HG03025 (cell line): Measurements from ENCODE around the gene CTAG1A.
"Not testable (repeated sequence)": the region's sequence is repeated elsewhere in the genome, so short reads cannot be mapped to it uniquely, and the experiment has no call there.

Source experiments
- ATAC-seq: cut with Tn5 transposase; IDR thresholded peaks from one replicate; pipeline ENCODE4 v1.9.1; 2021; ENCODE audit warnings: mild to moderate bottlenecking, moderate library complexity; ENCODE audit not compliant: unreplicated experiment, low FRiP score

Gene CTAG1A

DNA sequence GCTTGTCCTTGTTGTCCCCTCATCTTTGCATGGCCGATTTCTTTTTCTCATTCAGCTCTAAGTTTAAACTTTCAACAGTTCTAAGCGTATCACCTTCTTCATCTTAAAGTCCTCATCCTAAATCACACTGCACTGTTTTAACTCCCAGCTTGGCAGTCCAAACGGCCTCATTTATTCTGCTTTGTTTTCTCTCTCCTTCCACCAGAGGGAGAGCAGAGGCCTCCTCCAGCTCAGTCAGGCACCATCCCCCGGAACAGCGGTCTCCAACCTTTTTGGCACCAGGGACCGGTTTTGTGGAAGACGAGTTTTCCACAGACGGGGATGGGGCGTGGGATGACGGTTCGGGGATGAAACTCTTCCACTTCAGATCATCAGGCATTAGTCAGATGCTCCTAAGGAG, 14.6 kb upstream of the CTAG1A start:
- not testable (repeated sequence) for ATAC-seq

DNA sequence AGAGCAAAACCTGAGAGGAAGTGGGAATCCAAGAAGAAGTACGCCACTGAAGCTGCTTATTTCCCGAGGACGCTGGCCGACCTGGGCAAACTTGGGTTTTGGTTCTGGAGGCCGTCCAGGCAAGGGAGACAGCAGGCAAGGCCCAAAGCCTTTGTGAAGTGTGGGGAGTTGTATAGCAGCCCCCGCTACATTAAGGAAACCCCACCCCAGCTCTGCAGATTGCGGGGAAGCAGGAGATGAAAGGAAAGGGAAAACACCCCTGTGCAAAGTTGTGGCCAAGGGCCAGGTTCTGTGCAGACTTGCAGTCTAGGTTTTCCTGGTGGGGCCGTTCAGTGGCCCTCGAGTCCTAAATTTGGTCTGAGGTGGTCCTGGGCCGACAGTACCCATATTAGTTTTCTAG, 11.9 kb upstream of the CTAG1A start:
- not testable (repeated sequence) for ATAC-seq

DNA sequence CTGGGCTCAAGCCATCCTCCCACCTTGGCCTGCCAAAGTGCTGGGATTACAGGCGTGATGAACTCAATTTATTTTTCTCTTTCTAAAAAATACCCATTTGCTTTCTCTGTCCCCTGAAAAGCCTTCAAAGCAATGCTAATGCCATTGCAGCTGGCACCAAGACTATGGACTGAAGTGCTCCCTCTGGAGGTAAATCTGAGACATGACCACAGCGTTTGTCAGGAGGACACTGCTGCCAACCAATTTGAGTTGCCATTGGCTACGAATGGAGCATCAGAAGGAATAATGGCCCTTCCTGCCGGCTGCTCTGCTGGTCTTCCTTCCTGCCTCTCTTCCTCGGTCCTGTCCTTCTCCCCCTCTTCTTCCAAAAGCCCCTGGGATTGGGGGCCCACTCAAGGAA, 9.9 kb upstream of the CTAG1A start:
- not testable (repeated sequence) for ATAC-seq

DNA sequence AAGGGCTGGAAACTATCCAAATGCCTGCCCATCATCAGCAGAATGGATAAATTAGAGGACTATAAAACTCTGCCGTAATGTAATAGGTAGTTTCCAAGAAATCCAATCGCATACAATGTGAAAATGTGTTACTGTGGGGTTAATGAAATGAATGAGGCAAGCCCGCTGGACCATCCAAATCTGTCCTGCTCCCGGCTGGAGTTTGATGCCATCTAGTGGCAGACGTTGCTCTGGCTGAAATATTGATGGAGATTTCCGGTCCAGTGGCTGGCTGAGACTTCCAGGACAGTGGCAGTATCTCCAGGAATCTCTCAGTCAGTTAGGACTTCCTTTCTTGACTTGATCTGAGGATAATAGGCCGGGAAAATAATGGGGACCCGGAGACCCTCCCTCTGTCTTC, 1.9 kb upstream of the CTAG1A start:
- ATAC-seq, result not testable (repeated sequence)

DNA sequence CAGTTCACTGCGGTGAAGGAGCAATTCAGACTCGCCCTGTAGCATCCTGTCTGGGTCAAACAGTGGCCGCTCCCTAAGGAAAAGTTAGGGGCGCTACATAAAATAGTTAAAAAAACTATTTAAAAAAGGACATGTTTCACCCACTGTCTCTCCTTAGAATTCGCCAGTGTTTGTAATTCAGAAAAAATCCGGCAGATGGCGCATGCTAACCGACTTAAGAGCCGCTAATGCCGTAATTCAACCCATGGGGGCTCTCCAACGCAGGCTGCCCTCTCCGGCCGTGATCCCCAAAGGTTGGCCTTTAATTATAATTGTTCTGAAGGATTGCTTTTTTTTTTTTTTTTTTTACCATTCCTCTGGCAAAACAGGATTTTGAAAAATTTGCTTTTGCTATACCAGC, 5.5 kb downstream of the CTAG1A start:
- ATAC-seq, result not testable (repeated sequence)

DNA sequence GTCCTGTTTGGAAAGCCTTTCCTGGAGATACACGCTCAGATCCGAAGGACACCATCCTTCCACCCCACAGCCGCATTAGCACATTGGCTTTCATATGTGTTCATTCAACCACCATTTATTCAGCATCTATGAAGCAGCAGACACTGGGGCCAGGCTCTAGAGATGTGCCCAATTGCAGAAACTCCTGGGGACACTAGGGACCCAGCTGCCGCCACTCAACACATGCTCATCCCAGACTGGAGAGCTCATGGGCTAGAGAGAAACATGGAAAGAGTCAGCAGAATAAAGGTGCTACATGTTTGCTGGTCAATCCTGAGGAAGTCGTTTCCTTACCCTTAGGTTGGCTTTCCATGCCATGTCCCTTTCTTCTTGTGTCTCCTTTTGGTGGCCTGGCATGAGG, 7.6 kb downstream of the CTAG1A start:
- ATAC-seq, result no peak

DNA sequence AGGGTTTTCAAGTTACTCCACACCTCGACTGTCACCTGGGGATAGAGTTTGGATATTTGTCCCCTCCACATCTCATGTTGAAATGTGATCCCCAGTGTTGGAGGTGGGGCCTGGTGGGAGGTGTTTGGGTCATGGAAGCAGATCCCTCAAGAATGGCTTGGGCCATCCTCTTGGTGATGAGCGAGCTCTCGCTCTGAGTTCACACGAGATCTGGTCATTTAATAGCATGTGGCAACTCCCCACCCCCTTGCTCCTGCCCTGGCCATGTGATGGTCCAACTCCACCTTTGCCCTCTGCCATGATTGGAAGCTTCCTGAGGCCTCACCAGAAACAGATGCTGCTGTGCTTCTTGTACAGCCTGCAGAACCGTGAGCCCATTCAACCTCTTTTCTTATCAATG, 8.3 kb downstream of the CTAG1A start:
- no peak for ATAC-seq

DNA sequence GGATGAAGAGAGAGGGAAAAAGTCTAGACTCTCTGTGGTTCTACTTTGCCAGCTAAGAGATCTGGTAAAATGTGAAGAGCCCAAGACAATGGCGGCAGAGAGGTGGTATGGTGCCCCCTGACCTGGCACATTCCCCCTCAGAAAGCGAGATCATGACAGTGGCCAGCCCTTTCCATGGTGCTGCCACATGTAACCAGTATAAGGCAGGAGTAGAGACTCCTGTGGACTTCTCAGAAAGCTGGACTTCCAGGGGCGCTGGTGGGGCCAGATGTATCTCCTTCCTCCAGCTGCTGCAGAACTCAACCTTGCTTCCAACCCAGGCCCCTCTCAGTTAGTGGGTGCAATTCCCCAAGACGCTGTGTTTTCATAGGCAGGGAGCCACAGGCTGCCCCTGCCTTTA, 9.6 kb downstream of the CTAG1A start:
- ATAC-seq, result no peak

DNA sequence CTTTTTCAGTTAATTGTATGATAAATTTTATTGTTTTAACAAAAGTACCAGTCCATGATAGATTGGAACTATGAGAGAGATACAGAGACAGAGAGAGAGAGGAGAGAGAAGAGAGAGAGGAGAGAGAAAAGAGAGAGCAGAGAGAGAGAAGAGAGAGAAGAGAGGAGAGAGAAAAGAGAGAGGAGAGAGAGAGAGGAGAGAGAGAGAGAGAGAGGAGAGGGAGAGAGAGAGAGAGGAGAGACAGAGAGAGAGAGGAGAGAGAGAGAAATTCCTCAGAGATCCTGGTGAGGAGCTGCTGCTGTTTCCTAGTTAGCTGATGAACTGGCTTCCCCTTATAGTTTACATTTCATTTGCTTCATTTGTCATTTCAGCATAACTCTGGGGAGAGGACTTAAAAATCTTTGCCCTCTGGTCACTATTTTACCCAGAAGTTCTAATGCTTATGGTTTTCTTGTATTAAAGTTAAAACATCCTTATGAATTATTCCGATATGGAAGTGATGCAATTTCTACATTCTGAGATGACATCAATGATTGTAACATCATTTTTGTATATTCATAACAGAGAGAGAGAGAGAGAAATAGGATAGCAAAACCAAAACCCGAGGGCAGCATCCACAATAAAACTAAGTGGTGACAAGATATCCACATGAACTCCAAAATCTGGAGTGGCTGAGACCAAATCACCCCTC, 10.8 kb downstream of the CTAG1A start:
- ATAC-seq, result no peak

DNA sequence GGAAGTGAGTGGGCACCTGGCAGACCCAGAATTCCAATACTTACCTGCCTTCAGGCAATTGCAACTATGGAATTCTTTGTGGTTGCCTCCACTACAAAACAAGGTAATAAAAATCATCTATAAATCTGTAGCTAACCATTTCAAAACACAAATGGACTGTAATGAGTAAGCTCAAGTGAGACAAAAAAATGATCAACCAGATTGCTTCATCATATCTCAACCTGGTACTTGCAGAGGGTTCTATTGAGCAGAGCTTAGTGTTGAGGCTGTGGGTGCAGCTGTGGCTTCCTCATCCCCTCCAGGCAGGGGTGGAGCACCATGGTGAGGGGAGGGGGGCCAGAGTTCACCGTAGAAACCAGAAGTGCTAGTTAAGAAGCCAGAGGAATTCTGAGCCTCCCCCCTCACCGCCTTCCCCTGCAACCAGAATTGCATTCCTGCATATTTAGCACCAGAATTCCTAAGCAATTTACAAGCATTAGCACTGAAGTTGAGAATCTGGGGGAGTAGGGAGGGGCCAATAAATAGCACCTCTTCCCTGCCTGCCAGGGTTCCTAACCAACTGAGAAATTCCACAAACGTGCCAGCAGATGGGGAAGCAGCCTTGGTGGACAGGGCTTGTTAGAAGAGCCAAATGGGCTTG, 11.5 kb downstream of the CTAG1A start:
- no peak for ATAC-seq

DNA sequence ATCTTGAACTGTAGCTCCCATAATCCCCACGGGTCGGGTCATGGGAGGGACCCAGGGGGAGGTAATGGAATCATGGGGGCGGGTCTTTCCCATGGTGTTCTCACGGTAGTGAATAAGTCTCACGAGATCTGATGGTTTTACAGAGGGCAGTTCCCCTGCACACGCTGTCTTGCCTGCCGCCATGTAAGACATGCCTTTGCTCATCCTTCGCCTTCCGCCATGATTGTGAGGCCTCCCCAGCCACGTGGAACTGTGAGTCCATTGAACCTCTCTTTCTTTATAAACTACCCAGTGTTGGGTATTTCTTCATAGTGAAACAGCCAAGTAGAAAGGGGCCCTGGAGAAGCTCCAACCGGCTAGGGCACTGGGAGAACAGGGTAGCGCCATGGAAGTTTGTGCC, 12.3 kb downstream of the CTAG1A start:
- ATAC-seq, result no peak

DNA sequence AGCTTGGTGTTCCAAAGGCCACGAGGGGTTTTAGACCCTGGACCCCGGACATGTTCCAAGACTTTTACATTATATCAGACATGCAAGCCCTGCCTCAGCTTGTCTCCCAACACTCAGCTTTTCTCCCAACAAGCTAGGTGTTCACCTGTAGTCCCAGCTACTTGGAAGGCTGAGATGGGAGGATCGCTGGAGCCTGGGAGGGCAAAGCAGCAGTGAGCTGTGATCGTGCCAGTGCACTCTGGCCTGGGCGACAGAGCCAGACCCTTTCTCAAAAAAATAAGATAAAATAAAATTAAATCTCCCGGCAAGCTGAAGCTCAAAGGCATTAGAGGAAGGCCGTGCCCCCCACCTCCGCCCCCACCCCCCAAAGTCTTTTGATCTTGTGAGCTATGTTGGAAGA, 13.7 kb downstream of the CTAG1A start:
- ATAC-seq, result no peak

DNA sequence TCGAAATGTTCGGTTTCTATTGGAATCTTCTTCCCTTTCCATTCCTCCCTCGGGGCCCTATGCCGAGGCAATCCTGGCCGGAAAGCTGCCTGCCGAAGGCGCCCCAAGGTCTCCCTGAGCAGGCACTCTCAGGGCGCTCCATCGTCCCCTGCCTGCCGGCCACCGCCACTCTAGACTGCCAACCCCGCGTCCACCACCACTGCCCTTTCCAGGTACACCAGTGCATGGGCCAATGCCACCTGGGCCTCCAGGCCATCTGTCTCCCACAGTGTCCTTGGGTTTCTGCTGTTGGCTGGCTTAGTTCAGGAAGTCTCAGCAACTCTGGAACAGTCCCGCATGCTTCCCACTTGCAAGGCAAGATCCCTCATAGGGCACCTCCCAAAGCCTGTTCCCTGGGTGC, 14.6 kb downstream of the CTAG1A start:
- no peak for ATAC-seq

DNA sequence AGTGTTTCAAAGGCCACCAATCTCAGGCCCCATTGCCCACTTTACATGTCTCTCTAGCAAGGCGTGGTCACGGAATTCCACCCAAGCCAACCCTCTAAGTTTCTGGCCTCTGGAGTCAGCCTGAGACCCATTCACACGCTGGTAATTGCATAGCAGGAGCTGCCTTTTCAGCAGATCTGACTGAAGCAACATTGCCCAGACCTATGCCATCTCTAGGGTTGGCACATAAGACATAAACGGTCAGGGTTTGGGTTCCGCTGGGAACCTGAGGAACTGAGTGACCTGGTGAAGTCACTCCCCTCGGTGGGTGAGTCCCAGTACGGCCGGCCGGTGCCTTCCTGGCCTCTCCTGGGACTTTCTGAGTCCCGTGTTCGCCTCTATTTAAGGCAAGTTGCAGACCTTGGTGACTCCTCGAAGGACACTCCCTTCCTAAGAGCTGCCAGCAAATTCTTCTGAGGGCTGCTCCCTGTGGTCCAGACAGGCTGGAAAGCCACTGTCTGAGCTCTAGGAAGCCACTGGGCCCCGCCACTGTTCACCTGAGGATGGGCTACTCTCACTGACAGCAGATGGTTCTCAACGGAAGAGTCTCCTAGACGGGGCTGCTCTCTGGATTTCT, 15.9 kb downstream of the CTAG1A start:
- ATAC-seq, result no peak

DNA sequence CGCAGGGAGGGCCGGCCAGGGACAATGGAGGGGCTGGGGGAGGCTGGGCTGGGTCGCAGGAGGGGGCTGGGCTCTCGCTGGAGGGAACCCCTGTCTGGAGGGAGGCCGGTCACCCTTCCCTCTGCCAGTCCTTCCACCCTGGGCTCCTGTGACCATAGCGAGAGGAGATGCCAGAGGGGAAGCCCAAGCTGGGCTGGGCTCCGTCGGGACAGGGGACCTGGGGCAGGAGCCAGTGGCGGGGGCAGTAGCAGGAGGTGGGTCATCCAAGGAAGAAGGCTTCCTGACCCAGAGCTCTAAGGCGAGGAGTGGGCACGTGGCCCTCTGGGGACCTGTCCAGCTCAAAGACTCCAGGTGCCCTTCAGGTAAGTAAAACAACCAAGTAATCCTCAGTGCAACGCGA, 17.3 kb downstream of the CTAG1A start:
- ATAC-seq, result no peak

DNA sequence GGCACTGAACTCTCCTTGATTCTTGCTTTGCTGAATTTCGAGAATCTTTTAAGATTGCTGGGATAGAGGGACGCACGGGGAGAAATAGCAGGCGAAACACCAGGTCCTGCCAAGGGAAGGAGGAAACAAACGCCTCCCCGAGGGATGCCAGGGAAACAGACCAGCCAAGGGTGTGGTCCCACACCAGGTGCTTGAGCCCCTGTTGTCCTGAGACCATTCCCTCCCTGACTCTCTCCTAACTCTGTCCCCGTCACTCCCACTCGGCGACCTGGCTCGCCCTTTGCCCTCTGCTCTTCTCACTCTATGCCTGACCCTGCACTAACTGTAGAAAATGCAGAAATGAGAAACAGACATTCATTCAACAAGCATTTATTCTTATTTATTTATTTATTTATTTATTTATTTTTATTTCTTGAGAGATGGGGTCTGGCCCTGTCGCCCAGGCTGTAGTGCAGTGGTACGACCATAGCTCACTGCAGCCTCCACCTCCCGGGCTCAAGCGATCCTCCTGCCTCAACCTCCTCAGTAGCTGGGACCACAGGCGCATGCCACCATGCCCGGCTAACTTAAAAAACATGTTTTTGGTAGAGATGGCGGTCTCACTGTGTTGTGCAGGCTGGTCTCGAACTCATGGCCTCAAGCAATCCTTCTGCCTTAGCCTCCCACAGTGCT, 18.0 kb downstream of the CTAG1A start:
- no peak for ATAC-seq

DNA sequence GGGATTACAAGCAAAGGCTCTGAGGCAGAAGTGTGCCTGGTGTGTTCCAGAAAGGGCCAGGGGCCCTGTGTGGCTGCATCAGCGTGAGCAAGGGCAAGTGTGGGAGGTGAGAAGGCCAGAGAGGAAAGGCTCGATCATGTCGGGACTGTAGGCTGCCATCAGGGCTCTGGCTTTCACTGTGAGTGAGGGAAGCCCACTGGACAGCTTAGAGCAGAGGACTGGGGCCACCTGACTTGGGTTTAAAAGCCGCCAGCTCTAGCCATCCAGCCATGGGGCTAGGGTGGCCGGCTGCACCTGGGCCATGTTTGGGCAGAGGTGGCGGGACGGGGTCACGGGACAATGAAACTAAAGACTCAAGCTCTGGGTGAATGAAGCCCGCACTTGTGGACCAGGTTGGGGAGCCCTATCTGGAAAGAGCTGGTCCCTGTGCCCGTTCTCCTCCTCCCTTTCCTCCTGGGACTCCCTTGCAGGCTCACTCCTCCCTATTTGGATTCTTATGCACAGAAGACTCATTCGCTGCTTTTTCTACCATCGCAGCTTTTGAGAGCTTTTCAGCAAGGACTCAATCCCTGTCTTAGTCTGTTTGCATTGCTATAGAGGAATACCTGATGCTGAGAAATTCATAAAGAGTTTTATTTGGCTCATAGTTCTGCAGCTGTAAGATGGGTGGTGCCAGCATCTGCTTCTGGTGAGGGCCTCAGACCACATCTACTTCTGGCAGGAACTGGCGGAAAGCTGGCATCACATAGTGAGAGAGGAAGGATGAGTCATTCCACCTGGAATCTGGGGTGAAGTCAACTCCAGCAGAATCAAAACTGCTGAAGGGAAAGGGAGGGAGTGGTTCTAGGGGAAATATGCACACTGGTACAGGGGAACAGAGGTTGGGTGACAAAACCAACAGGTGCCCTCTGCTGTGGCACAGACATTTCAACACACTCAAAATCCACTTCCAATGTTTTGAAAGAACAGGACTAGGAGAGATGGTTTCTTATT, 18.8 kb downstream of the CTAG1A start:
- no peak for ATAC-seq

DNA sequence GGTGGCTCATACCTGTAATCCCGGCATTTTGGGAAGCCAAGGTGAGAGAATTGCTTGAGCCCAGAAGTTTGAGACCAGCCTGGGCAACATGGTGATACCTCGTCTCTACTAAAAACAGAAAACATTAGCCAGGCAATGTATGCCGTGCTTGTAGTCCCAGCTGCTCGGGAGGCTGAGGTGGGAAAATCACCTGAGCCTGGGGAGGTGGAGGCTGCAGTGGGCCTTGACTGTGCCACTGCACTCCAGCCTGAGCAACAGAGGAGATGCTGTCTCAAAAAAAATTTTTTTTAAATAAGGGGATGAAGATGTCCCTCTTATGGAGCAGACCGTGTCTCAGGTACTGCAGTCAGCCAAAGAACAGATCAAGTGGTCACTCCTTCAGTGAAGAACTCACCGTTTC, 20.6 kb downstream of the CTAG1A start:
- ATAC-seq, result no peak

DNA sequence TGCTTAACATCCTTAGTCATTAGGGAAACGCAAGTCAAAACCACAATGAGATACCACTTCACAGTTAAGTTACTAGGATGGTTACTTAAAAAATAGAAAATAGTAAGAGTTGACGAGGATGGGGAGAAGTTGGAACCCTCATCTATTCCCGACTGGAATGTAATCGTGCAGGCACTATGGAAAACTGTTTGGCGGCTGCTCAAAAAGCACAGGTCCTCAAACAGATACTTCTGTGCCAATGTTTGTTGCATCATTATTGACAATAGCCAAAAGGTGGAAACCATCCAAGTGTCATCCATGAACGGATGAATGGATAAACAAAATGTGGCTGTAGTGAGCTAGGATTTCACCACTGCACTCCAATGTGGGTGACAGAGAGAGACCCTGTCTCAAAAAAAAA, 22.4 kb downstream of the CTAG1A start:
- no peak for ATAC-seq

DNA sequence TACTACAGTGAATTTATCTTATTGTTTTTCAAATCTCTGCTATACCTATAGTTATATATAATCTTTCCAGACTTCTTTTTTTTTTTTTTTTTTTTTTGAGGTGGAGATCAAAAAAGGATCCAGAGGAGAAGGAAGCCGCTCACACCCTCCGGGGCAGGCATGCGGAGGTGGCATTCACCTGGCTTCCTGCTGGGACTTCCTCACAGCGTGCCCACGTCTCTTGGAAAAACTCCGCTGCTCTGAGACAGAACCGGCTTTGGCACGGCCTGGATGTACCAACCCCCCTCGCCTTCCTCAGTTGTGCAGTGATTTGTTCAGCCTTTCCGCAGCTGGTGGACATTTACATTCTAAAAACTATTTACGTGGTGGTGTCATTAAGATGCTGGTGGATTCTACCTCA, 23.0 kb downstream of the CTAG1A start:
- not testable (repeated sequence) for ATAC-seq
